Fibroblast of lung (primary cell): Measurements from ENCODE around the gene SHROOM3.

Experiments
- EZH2 ChIP-seq: IDR thresholded peaks from 2 replicates; pipeline ENCODE4 v1.5.1; 2012; ENCODE audit warnings: low read length, control low read depth, mild to moderate bottlenecking; ENCODE audit errors: missing control alignments
- TF ChIP-seq, protein P1 (sequence below), 2 donors: IDR thresholded peaks in 1 of 2; conservative IDR thresholded peaks in 1 of 2; 1 replicate in 1 of 2; 2 replicates in 1 of 2; pipeline ENCODE4 v1.5.1; 2011 to 2012; ENCODE audit warnings: low read length in 2 of 2, control low read depth in 1 of 2, inconsistent platforms in 1 of 2, low read depth in 1 of 2, mild to moderate bottlenecking in 1 of 2

DNA sequence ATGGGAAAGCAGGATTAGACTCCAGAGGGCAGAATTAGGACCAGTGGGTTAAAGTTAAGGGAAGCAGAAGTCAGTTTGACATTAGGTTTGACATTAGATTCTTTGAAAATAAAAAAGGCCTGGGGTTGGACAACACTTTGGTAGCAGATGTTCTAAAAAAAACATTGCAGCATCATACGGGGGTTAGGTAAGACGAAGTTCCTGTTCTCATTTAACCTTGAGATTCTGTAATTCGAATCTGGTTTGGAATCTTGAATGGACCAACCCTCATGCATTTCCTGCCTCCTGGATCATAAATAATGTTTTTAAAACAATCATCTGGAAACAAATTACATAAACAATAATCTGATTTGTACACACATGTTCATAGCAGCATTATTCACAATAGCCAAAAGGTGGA lies 181.0 kb downstream of the SHROOM3 start:
- TF ChIP-seq, protein P1, sequence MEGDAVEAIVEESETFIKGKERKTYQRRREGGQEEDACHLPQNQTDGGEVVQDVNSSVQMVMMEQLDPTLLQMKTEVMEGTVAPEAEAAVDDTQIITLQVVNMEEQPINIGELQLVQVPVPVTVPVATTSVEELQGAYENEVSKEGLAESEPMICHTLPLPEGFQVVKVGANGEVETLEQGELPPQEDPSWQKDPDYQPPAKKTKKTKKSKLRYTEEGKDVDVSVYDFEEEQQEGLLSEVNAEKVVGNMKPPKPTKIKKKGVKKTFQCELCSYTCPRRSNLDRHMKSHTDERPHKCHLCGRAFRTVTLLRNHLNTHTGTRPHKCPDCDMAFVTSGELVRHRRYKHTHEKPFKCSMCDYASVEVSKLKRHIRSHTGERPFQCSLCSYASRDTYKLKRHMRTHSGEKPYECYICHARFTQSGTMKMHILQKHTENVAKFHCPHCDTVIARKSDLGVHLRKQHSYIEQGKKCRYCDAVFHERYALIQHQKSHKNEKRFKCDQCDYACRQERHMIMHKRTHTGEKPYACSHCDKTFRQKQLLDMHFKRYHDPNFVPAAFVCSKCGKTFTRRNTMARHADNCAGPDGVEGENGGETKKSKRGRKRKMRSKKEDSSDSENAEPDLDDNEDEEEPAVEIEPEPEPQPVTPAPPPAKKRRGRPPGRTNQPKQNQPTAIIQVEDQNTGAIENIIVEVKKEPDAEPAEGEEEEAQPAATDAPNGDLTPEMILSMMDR (conservative IDR thresholded peaks at IDR 0.05 in 1 of 2, IDR thresholded peaks at IDR 0.05 in 1 of 2; ENCODE audit: low read depth in 1 of 2, low read length in 2 of 2), result no peak
- TF ChIP-seq EZH2, result no peak
